Mucosa of descending colon (tissue), 3 donors: Measurements from ENCODE around the gene ST7. TPM values are rescaled to one million over a fixed set of nuclear protein-coding genes. Genes with fewer than 3 reads are reported as not detected.

ENCODE experiments used
- ATAC-seq: fragments of 200-7000 bp; cut with Tn5 transposase; one replicate; pipeline ENCODE4 v1.9.1; 2020; ENCODE audit warnings: mild to moderate bottlenecking, moderate library complexity
- DNase-seq, 3 donors: peaks; one replicate each; pipeline ENCODE4 v3.0.0-alpha.2; 2020
- H3K36me3 ChIP-seq: fragments of 200-600 bp; one replicate; pipeline ENCODE4 v1.8.0; 2021; ENCODE audit warnings: low read depth, mild to moderate bottlenecking
- H3K4me1 ChIP-seq: fragments of 200-600 bp; one replicate; pipeline ENCODE4 v1.8.0; 2021; ENCODE audit warnings: low read depth, mild to moderate bottlenecking
- H3K4me3 ChIP-seq: fragments of 200-600 bp; one replicate; pipeline ENCODE4 v1.8.0; 2021; ENCODE audit warnings: mild to moderate bottlenecking
- H3K9me3 ChIP-seq: fragments of 200-600 bp; one replicate; pipeline ENCODE4 v1.8.0; 2021; ENCODE audit warnings: mild to moderate bottlenecking
- intact Hi-C, 2 donors: fragments of 100-400 bp; cut with DNase I in 1 of 2; cut with micrococcal nuclease in 1 of 2; formaldehyde crosslinking; loops; one replicate each; pipeline versions ENCODE4 v1.11.0 to v1.11.1; 2022; cut with DNase I, micrococcal nuclease
- total RNA-seq, 3 donors: library from RNA; stranded (reverse); fragmentation: NEBNext Ultra II Directional in 2 of 3; extraction: Animal tissue kit (Norgen Biotek cat#: 25700) in 2 of 3; gene quantifications; one replicate each; pipeline versions ENCODE4 v1.2.1 to v1.2.4, GENCODE V29; 2021 to 2023
- TF ChIP-seq, protein P1 (sequence below): fragments of 200-600 bp; IDR thresholded peaks from one replicate; pipeline ENCODE4 v1.8.0; 2022; ENCODE audit warnings: antibody characterized with exemption, mild to moderate bottlenecking
- donor health status: DM: no; HTN: no; CAD: no; lungs with moderate emphysema.
- donor health status: DM: no; HTN: no; CAD: no.
- donor health status: DM: no; HTN: yes; CAD: no.

Gene ST7
- total RNA-seq, 3 donors from 2014 or later: 10.1 to 22.0 (median 11.3) TPM

DNA sequence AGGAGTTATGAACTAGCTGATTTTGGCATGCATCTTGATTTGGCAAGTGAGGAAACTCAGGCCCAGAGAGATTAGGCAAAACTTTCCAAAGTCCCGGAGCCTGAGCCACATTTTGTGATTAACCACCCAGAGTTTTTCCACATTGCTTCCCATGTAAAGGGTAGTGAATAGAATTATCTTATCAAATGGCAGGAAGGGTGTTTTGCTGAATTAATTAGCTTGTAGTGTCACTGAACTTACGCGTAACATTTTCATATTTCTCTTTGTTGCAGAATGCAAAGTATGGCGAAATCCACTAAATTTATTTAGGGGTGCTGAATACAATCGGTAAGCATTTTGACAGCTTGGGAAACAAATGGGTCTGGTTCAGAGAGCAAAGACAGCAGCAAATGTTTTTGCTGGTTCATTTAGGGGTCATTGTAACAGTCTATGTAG, 176.2 kb downstream of the ST7 start:
- H3K4me1 ChIP-seq: peaks cover under 1% of the 10 kb centered on the region
- ATAC-seq (no peak), DNase-seq (no peak)
- no peak overlapping the region for H3K4me3 ChIP-seq
- intact Hi-C loops: loop anchor here in 1 of 2 donors (10.0 kb wide), 1 partner anchor 205 kb away; no protein-coding TSS in a partner anchor
- no peaks in the 10 kb centered on the region for H3K9me3 ChIP-seq
- H3K36me3 ChIP-seq: no peaks in the 10 kb centered on the region
- TF ChIP-seq, protein P1, sequence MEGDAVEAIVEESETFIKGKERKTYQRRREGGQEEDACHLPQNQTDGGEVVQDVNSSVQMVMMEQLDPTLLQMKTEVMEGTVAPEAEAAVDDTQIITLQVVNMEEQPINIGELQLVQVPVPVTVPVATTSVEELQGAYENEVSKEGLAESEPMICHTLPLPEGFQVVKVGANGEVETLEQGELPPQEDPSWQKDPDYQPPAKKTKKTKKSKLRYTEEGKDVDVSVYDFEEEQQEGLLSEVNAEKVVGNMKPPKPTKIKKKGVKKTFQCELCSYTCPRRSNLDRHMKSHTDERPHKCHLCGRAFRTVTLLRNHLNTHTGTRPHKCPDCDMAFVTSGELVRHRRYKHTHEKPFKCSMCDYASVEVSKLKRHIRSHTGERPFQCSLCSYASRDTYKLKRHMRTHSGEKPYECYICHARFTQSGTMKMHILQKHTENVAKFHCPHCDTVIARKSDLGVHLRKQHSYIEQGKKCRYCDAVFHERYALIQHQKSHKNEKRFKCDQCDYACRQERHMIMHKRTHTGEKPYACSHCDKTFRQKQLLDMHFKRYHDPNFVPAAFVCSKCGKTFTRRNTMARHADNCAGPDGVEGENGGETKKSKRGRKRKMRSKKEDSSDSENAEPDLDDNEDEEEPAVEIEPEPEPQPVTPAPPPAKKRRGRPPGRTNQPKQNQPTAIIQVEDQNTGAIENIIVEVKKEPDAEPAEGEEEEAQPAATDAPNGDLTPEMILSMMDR: no peak

DNA sequence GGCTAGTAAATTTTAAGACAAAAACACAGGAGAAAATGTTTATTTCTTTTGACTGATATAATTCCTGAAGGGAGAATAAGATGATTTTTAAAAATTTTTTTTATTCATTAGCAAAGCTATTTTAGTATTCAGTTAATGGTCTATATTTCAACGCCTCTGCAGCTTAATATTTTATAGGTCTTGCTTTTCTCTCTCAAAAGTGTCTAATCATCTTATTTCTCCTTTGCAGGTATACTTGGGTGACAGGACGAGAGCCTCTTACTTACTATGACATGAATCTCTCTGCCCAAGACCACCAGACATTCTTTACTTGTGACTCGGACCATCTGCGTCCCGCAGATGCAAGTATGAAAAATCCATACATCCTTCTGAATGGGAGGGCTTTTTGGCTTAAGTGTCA, 177.0 kb downstream of the ST7 start:
- intact Hi-C loops: no loop called here
- TF ChIP-seq, protein P1: no peak
- H3K4me1 ChIP-seq: no peaks in the 10 kb centered on the region
- no peaks in the 10 kb centered on the region for H3K9me3 ChIP-seq
- ATAC-seq (no peak), DNase-seq (no peak)
- no peaks in the 10 kb centered on the region for H3K36me3 ChIP-seq
- no peak overlapping the region for H3K4me3 ChIP-seq

DNA sequence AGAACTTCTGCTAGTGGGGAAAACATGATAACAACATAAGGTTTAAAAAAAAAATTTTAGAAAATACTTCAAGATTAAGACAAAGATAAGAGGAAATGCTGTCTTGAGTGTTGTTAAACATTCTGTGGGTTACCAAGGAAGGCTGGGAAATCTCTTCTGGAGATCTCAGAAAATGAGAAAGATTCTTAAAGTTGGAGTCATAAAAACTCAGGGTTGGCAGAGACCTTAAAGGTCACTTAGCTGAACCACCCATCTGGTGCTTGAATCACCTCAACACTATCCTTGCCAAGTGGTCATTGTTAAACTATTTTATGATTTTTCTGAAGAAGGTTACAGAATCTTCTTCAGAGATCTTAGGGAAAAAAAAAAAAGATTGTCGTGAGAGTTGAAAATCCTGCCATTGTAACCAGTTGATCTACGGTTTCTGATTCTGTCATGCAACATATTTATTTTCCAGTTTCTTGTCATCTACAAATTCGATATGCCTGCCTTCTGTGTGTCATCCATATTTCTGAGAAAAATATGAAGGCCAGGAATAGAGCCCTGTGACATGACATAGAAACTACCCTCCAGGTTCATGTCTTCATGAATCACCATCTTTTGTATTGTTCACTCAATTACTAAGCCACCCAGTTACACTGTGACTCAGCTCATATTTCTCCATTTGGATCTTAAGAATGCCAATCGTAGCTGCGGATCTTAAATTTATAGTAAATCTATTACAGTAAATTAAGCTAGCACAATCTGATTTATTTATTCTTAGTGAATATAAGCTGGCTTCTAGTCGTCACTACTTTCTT, 179.2 kb downstream of the ST7 start:
- no peak for ATAC-seq
- no peaks in the 10 kb centered on the region for H3K4me1 ChIP-seq
- no peak for DNase-seq
- H3K9me3 ChIP-seq: no peaks in the 10 kb centered on the region
- TF ChIP-seq, protein P1: no peak
- intact Hi-C loops: no loop called here
- H3K4me3 ChIP-seq: no peak overlapping the region
- no peaks in the 10 kb centered on the region for H3K36me3 ChIP-seq

DNA sequence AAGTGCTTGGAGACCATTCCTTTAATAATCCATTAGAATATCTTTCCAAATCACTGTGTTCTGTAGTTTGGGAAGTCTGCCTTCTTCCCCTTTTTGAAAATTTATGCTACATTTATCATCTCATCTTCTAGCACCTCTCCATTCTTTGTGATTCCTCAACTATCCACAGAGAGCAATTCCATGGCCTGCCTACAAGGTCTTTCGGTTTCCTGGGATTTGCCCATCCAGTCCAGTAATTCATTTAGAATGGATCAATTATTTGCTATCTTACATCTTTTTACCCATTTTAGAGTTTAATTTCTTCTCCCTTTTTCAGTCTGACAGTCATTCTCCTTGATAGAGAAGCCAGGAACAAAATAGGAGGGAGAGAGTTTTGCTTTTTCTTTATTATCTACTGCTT, 179.8 kb downstream of the ST7 start:
- Histone ChIP-seq H3K36me3 (no peaks in the 10 kb centered on the region), H3K4me1 (no peaks in the 10 kb centered on the region), H3K9me3 (no peaks in the 10 kb centered on the region), H3K4me3 (no peak overlapping the region)
- TF ChIP-seq, protein P1: no peak
- no peak for DNase-seq
- intact Hi-C loops: no loop called here
- no peak for ATAC-seq

DNA sequence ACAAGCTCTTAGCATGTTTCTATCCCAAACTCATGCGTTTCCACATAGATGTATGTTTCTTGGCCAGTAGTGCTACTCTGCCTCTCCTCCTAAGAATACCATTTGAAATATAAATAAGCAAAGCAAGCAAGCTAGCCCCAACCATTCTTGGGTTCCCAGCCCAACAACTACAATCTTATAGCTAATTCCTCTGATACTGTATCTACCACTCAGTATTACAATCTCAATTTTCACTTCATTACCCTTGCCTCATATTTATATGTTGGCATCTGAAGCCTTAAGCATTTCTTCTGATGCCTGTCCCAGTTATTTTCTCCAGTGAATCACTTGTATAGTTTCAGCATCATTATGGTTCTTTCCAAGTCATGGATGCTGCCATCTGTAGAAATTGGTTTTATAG, 181.1 kb downstream of the ST7 start:
- TF ChIP-seq, protein P1: no peak
- H3K4me1 ChIP-seq: no peaks in the 10 kb centered on the region
- no peaks in the 10 kb centered on the region for H3K36me3 ChIP-seq
- no peak overlapping the region for H3K4me3 ChIP-seq
- DNase-seq (no peak), ATAC-seq (no peak)
- intact Hi-C loops: no loop called here
- no peaks in the 10 kb centered on the region for H3K9me3 ChIP-seq
